ENCODE results near the gene ROBO4.

The ROBO4 gene

GRCh38 chr11:124897674-124898262 is at the start of gene ROBO4:
ROBO4 (minus strand) TSS chr11:124897865; CDS start chr11:124897795, 70 bp downstream.
- DNase-seq = no peak

GRCh38 chr11:124946735-124947141 is 49.1 kb upstream of the ROBO4 start:
- DNase-seq = no peak

- no peak for DNase-seq
These were observed 48.2 kb upstream of the ROBO4 start for GRCh38 chr11:124945826-124946225.

GRCh38 chr11:124944565-124944964 is 46.9 kb upstream of the ROBO4 start:
- DNase-seq = no peak

DNA sequence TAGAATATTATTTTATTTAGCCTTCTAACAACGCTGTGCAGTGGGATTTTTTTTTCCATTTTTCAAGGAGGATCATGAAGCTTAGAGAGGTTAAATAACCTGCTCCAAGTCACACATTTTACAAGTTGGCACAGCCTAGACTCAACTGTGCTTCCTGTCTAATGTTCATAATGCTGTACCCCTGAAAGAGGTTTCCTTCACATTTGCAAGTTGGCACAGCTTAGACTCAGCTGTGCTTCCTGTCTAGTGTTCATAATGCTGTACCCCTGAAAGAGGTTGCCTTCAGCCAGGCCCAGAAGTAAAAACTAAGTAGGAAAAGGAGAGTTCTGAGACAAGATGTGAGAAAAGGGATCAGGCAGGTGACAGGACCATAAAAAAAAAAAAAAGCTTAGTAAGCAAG is 46.1 kb upstream of the ROBO4 start:
- no peak for DNase-seq

- no peak for DNase-seq
These were observed 45.6 kb upstream of the ROBO4 start for GRCh38 chr11:124943254-124943616.

DNA sequence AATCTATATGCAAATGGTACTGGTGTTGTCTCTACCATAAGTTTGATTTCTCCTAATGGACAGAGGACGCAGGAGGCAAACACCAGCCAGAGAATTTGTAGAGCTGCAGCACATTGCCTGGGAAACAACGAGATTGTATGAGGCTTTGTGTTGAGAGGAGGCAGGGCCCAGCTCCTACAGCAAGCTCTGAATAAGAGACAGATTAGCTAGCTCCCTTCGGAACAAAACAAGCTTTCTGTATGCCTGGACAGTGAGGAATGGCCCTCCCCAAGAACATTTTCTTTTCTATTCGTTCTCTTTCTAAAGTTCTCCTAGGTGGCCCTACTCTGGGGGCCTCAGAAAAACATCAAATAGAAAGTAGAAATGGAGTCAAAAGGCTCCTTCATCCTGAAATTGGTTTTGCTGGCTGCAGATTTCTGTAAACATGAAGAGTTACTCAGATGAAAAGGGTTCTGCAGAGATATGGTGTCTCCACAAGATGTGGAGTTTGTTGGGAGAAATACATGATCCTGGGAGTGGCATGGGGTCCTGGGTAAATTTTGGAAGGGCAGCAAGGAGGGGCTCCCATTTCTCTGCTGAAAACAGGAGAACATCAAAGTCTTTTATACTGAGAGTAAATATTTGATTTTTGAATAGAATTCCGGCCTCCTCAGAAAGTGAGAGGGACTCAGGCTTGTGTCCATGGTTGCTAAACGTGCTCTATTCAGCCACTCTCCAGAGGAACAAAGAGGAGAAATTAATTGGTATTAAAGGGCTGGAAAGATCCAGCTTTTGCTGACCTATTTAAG is 45.0 kb upstream of the ROBO4 start:
- DNase-seq = no peak

GRCh38 chr11:124941703-124942102 is 44.0 kb upstream of the ROBO4 start:
- no peak for DNase-seq

DNA sequence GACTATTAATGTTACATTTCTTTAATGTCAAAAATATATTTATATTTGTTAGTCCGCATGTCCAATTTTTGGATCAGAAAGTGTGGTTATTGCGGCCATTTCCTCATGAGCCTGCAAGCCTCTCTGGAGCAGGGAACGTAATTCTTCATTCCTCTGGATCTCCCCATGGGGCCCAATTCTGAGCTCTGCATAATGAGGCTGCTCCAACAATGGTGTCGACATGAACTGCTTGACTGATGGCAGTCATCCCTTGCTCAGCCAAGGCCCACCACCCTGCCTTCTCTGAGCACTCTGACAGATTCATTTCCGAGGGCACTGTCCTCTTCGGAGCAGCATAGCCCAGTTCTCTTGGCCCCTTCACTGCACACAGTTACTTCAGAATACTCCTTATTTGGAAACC is 41.3 kb upstream of the ROBO4 start:
- no peak for DNase-seq

DNA sequence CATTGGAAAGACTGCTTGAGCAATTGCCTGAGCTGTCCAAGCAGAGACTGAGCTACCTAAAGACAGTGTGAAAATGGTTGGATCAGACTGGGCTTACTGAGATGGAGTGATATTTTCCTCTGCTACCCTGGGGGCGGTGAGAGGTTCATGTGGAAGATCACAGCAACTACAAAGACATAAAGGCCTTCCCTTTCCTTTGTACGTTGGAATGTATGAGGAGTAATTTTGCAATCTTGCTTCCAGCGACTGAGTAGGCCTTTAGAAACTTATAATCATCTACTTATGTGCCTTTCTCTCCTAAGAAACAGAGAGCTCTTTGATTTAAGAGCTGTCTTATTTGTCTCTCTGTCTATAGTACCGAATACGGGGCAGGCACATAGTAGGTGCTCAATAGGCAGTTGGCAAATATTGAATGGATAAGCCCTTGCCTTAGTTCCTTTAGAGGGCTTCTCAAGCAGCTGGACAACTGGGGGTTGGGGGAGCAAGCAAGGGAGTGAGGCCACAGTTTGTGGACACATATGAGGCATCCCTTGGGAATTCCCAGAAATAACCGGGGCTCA is 40.6 kb upstream of the ROBO4 start:
- no peak for DNase-seq

- DNase-seq = no peak
These were observed 39.8 kb upstream of the ROBO4 start for GRCh38 chr11:124937336-124937935.

DNA sequence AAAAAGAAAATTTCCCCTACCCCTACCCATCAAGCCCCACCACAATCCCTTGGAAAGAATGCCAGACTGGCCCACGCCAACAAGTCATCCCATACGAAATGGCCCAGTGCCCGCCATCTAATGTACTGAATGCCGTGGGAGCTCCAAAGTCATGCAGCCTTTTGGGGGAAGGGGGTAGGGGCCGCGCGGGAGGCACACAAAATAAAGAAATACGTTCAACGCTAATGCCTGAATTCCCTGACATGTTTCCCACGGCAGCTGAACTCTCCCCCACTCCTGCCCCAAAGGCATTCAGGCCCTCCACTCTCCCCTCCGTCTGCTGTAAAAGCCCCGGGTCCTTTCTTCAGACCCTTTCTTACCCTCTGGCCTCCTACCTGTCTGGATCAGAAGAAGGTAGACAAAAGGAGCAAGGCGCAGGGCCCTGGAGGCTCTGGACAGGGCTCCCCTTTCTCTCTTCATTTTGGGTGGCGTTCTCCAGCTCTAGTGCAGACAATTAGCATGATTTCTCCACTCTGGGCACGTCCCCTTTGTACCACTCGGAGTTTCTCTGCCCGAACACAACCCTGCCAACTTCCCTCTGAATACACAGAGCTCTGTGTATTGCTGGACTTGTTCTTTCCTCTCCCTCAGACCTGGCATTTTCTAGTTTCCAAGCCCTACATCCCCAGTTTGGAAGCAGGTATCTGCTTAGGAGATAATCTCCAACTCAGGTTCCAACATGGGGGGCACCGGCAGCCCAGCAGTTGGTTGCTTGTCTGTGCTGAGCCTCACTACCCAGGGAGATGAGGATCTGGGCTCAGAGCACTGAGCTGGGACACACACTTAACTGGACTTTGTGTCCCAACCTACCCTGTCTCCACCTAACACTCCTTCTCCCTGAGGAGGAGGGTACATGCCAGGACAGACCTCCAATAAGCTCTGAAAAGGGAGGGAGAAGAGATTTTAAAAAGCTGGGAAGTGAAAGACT is 38.2 kb upstream of the ROBO4 start, which contains the start of gene HEPACAM:
Gene HEPACAM (minus strand): TSS at position 500 of the 967 bp plus-strand sequence. CDS start 41 bp downstream, at position 459.
- DNase-seq = no peak

- DNase-seq = no peak
These were observed 37.3 kb upstream of the ROBO4 start for GRCh38 chr11:124934862-124935547.

DNA sequence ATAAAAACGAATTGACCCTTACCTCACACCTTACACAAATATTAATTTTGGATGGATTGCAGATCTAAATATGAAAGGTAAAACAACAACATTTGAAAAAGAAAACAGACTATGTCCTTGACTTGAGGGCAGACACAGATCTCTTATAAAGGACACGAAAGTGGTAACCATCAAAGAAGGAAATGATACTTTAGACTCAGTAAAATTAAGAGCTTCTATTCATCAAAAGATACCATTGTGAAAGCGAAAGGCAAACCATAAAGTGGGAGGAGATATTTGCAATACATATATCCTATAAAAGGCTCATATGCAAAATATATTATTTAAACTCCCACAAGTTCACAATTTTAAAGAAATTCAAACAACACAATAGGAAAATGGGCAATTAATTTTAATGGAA is 33.1 kb upstream of the ROBO4 start:
- no peak for DNase-seq

GRCh38 chr11:124928942-124929665 is 31.4 kb upstream of the ROBO4 start:
- DNase-seq = no peak

DNA sequence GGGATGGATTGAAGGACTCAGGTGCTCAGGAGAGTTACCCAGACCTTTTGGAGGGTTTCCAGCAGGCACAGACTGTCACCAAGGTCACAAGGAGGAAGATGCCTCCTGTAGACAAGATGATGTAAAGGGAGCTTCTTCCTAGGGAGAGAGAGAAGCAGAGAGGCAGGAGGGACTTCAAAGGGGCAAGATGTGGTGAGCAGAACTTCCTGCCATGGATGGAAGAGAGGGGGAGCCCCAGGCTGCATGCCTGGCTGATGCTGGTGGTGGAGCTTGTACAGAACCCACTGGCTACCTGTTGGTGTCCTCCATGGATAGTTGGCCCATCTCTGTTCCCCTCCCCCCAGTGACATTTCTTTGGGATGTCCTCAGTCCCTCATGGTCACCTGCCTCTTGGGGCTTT is 25.6 kb upstream of the ROBO4 start:
- no peak for DNase-seq

DNA sequence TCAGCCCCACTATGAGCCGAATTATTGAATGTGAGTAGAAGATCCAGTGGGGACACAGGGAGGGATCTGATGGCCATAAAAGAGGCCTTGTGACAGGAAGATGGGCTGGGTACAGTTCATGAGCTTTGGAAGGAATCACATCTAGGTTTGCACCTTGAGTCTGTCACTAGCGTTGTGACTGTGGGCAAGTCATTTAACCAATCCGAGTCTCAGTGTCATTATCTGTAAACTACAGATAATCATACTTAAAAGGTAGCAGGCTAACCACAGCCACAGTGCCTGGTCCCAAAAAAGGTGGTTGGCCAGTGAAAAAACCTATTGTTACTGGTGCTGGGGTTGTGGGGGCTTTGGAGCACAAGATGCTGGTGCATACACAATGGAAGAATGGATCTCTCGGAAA is 25.2 kb upstream of the ROBO4 start:
- DNase-seq = no peak

GRCh38 chr11:124920870-124921609 is 23.4 kb upstream of the ROBO4 start:
- DNase-seq = no peak

DNA sequence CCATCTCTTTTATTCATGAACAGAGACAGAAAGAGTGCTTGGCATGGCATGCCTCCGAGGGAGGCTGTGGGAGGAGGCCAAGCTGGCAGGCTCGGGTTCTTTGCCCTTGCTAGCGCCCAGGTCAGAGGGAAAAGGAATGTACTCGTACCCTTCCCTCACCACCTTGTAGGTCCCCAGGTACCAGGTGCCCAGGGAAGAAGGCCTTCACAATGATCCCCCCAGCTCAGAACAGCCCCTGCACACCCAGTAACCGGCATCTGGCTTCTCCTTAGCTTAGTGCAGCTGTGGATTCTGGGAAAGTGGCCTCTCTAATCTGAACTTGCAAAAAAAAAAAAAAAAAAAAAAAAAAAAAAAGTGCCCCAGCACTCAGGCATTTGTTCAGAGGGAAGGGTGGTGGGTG is 22.7 kb upstream of the ROBO4 start:
- DNase-seq = no peak

- DNase-seq = no peak
These were observed 22.2 kb upstream of the ROBO4 start for GRCh38 chr11:124919898-124920297.

GRCh38 chr11:124918950-124919349 is 21.3 kb upstream of the ROBO4 start, which contains the start of gene HEPN1:
HEPN1 (plus strand) TSS chr11:124919250.
- no peak for DNase-seq

Data from NCI-H1694 (cell line).